Measurements from ENCODE around the gene CMIP. TPM values are rescaled to one million over a fixed set of nuclear protein-coding genes. Genes with fewer than 3 reads are reported as not detected.

CMIP gene
- total RNA-seq, 1 donor from 2014 or later: 72.7 TPM

DNA sequence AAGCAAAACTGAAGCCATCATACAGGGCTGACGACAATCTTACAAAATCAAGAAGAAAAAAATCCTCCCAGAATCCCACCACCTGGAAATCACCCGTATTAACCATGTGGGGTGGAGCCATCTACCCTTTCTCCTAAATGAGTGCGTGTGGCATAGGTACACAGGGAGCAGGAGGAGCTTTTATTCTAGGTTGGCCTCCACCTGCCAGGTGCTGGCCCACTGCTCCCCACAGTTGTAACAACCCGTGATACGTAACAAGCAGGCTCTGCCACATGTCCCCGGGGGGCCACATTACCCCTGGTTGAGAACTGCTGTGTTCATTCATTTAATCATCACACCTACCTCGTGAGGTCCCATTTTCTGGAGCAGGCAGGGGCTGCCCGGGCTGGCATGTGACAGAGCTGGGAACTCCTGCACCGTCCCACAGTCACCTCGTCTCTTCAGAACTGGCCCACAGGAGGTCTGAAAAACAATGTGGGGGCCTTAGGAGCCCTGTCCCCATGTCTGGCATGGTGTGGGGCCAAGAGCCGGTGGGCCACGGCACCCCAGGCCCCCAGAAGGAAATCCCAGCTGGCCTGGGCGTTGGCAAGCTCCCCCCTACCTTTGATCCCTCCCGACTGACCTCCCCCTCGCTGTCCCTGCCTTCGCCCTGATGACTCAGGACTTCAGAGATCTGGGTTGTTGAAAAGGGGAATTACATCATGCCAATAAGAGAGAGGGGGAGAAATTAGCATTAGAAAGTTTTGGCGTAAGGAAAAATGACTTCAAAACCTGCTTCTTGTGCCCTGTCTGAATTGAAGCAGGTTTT is 12.9 kb downstream of the CMIP start:
- intact Hi-C loops (cut with DNase I): no loop called here

DNA sequence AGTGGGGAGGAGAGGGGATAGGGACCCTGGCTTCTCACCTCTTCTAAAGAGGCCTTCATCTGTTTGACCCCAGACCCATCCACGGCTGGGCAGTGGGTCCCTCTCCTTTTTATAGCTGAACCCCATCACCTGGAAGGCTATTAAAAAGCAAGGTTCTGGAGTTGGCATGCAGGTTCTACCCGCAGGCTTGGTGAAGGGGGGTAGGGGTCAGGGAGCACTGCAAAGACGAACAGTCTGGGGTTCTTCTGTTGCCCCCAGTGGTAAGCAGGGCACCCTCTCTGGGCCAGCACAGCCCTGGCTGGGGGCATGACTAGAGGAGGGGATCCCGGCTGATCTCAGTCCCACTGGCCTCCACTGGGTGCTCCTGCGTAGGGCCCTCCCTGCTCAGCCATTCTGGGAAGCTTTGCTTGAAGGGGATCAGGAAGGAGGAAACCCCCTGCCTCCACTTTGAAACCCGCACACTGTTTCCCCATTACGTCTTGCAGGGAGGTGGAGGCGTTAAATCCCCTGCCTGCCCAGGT is 13.6 kb downstream of the CMIP start:
- intact Hi-C loops (cut with DNase I): no loop called here
- ATAC-seq: no peak
- DNase-seq (ENCODE audit: low spot score): no peak

More for the DNA sequence above, 12.9 kb downstream of the CMIP start:
- ATAC-seq: peak; percentile 66
- DNase-seq (ENCODE audit: low spot score): no peak

DNA sequence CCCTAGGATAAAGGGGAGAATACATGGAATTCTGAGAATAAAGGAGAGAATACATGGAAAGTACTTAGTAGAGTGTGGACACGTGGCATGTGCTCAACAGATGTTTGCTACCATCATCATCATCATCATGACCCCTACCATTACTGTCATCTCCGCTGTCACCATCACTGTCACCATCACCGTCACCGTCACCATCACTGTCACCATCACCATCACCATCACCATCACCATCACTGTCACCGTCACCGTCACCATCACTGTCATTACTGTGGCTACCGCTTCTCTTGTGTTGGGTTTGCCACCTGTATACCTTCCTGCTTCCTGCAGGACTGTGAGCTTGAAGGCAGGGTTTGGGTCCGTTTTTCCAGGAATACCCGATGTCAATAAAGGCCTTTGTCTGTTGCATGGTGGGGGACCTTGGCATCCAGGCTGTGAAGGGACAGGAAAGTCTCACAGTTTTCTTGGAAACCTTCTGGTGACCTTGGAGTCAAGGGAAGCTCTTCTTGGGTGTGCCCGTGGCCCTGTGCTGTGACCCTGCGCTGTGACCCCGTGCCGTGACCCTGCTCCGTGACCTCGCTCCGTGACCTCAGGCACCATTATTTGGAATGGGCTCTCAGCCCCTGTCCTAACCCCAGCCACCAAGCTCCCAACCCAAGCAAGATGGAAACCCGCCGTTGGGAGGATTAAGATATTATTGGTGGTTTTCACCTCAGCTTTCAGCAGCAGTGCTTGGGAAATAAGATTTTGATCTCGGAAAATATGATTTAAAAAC is 14.4 kb downstream of the CMIP start:
- intact Hi-C loops (cut with DNase I): no loop called here

DNA sequence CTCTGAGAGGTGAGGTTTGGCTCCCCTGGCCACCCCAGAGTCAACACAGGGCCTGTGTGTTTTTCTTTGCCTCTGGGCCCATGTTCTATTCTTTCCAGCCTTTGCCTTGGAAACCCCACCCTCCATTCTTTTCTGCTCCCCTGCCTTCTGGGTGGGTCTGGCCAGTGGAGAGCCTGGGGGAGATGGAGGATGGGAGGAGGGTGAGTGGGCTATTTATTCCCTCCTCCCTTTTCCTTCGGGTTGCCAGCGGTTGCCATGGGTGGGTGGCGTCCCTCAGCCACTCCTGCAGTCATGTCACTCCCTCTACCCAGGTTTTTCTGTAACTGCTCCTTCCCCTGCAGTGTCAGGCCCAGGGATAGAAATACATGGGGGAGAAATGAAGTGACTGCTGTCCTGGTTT is 15.5 kb downstream of the CMIP start:
- ATAC-seq: no peak
- intact Hi-C loops (cut with DNase I): no loop called here
- no peak for DNase-seq (ENCODE audit: low spot score)

More for the DNA sequence above, 14.4 kb downstream of the CMIP start:
- no peak for ATAC-seq
- DNase-seq (ENCODE audit: low spot score): no peak

DNA sequence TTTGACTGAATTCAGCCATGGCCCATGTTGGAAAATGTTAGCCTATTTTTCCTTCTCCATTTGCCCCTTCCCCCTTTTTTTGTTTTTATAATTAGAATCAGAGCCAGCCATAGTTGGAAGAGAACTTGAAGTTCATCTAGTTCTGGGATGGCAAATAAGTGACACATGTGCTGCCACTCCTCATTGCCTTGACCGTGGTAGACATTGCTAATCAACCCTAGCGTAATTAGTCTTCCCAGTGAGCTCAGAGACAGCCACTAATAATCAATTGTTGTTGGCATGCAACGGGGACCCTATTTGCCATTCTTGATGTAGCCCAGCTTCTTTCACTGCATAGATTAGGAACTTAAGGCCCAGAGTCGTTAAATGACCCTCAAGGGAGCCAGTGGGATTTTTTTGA is 16.6 kb downstream of the CMIP start:
- ATAC-seq (no peak), DNase-seq (ENCODE audit: low spot score) (no peak)
- intact Hi-C loops (cut with DNase I): no loop called here

DNA sequence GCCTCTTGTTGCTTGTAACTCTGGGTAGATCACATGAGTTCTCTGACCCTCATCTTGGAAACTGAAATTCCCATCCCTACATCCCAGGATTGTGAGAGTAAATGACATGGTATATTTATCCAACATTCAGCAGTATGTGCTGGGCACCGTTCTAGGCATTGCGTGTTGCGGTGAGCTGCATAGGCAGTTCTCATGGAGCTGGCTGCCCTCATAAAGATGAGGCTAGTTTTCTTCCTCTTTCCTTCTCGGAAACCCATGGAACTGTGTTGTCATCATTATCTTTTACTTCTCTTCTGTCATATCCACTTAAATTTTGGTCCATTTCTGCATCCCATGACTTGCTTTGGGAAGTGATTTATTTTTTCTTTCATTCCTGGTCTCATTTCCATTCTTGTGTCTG is 17.2 kb downstream of the CMIP start:
- intact Hi-C loops (cut with DNase I): no loop called here
- DNase-seq (ENCODE audit: low spot score) (no peak), ATAC-seq (no peak)

DNA sequence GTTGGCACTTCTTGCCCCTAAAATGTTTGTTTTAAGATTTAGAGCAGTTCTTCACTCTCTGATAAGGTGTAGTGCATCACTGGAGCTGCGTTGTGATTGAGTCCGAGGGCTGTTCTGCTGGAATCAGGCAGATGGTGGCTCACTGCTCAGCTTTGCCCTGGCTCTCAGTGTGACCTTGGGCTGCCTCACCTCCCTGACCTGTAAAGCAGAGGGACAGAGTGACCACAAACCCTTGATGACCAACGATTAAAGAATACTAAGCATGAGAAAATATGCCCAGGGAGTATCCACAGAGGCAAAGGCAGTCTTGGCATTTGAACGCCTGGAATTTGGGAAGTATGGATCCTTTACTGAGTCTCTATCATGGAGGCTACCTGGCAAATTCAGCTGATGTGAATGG is 18.1 kb downstream of the CMIP start:
- intact Hi-C loops (cut with DNase I): no loop called here
- ATAC-seq: no peak
- DNase-seq (ENCODE audit: low spot score): no peak

DNA sequence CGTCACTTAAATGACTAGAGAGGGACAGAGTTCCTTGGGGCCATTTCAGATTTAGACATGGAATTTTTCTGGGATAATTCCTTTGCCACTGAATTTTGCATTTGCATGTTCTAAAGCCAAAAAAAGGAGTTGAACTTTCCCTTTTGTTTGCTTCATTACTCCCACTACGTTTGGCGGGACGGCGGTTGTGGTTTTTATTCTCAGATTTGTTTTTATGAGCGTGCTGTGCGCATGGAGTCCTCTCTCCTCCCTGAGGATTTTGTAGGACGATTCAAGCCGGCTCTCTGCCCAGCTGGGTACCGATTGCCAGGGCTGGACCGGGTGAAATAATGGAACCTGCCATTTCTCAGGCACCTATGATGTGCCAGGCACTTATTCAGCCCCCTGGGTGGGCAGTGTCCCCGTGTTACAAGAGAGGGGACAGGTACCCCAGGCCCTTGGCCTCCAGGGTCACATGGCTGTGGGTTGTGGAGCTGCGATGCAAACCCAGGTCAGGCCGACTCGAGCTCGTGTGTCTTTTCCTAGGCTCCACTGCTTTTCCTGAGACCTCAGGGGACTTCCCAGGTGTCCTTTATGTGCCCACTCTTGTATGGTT is 18.8 kb downstream of the CMIP start:
- DNase-seq (ENCODE audit: low spot score): no peak
- ATAC-seq: peak; percentile 23
- intact Hi-C loops (cut with DNase I): no loop called here

DNA sequence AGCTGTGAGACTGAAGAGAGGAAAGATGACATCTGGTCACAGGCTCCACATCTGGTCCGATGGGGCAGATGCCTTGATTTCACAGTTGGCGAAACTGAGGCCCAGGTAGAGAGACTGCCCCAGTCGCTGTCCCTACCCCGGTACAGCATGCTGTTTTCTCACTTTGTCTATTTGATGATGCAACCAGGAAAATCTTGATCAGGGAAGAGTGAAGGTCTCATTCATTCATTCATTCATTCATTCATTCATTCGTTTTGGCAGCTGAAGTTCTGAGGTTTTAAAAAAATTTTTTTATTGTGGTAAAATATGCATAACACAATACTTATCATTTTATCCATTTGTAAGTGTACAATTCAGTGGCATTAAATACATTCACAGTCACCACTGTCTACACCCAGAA is 19.7 kb downstream of the CMIP start:
- intact Hi-C loops (cut with DNase I): no loop called here
- DNase-seq (ENCODE audit: low spot score) (no peak), ATAC-seq (no peak)

DNA sequence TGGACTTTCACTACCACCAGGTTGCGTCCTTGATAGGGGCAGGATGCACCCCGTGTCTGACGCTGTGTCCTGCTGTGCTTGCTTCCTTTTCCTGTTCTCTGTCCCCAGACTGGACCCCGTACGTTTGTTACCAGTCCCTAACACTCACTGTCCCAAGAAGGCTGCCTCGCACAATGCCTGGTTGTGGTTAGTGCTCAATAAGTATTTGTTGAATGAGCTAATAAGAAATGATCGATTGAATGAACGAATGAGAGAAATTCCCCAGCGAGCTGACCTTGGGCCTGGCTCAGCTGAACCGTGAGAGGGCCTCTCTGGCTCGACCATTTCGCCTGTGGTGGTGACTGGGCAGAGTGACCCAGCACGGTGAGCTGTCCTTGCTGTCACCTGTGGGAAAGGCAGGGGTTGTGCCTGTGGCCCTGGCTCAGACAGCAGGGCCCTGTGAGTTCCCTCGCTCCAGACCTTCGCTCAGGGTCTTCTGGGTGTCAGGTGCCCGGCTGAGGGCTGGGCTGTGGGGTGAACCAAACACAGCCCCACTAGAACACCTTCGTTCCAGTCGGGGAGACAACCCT is 20.9 kb downstream of the CMIP start:
- DNase-seq (ENCODE audit: low spot score): no peak
- ATAC-seq: no peak
- intact Hi-C loops (cut with DNase I): no loop called here

DNA sequence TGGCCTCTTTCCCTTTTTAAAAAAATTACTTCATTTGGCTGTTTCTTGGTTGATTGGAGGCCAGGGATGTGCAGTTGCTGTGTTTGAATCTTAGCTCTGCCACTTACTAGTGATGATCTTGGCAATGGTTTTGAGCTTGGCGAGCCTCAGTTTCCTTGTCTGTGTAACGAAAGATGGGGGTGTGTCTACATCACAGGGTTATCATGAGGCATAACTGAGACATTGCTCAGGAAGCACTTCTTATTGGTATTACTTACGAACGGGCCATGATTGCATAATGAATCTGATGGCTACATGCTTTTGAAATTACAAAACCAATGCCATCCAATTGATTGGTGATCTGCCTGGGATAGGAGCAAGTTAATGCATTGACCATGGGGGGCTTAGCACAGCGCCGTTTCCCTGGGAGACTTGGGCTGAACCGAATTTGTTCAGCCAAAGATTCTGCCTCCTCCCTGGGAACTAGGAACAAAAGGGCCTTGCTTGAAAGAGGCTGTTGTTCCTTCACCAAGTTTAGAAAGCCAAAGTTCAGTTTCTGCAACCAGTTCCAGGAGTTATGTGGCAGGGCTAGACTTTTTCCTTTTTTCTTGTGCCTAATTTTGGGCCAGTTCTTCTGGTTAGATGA is 21.9 kb downstream of the CMIP start:
- ATAC-seq (peak; percentile 72), DNase-seq (ENCODE audit: low spot score) (no peak)
- intact Hi-C loops (cut with DNase I): no loop called here

DNA sequence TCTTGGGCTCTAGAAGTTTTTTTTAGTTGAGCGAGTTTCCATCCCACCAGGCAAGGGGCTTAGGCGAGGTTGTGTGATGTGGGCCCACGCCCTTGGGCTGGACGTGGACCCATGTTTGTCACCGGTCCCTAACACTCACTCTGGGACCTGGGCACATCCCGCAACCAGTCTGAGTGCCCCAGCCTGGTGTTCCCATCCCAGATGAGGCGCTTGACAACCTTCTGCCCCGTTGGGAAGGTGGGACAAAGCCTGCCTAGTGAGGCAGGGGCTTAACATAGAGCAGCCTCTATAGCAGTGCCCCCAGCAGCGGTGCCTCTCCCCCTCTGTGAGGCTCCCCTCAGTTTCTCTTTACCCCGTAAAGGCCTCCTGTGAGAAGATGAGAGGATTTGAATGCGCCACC is 22.5 kb downstream of the CMIP start:
- ATAC-seq: no peak
- intact Hi-C loops (cut with DNase I): no loop called here
- no peak for DNase-seq (ENCODE audit: low spot score)

DNA sequence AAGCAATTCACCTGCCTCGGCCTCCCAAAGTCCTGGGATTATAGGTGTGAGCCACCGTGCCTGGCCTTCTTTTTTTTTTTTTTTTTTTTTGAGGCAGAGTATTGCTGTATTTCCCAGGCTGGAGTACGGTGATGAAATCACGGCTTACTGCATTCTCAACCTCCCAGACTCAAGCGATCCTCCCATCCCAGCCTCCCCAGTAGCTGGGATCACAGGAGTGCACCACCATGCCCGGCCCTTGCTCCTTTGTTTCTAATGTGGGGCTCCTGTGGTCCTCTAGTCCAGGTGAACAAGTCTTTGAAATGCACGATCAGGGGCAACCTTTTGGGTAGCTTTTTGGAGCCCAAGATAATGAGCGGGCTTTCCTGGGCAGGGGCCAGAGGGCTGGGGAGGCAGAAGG is 23.2 kb downstream of the CMIP start:
- intact Hi-C loops (cut with DNase I): no loop called here
- DNase-seq (ENCODE audit: low spot score) (no peak), ATAC-seq (no peak)

DNA sequence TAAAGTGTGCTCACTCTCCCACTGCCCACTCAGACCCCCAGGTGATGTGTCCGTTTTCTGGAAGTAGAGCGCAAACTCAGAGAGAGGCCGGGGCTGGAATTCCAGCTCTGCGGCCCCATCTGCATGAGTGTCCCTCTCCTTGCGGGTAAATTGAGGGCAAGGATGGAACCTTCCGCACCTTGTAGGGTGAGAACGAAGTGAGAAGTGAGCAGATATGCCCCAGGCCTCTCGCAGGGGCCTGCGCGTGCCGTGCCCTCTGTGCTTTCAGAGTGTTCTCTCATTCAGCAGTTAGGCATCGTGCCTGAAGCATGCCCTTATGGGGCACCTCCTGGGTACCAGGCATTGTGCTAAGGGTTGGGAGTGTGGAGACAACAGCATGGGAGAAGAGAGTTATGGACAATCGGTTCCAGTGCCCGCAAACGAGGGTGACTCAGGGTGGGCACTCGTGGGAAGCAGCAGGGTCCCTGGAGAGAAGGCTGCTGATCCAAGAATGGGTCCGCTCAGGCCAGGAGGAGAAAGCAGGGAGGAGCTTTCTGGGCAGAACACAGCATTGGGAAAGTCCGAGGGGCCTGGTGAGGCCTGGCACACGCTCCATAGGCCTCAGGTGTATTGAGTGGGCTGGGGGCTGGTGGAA is 23.8 kb downstream of the CMIP start:
- intact Hi-C loops (cut with DNase I): no loop called here
- DNase-seq (ENCODE audit: low spot score) (no peak), ATAC-seq (no peak)

DNA sequence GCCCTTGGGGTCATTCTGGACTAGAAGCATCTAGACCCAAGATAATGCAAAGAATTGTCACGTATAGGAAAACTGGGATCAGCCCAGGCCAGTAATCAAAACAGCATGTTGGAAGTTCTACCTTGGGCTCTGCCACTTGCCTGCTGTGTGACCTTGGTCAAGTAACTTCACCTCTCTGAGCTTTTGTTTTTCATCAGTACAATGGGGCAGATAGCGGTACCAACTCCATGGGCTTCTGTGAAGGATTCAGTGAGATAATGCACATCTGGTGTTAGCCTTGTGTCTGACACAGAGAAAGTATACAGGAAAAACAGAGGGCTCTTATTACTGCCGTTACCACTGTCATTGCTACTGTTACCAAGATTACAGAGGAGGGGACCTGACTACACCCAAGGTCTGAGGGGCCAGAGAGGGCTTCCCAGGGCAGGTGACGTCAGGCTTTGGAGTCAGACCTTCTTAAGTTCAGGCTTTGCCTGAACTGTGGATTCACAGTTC is 24.6 kb downstream of the CMIP start:
- ATAC-seq (no peak), DNase-seq (ENCODE audit: low spot score) (no peak)
- intact Hi-C loops (cut with DNase I): no loop called here

DNA sequence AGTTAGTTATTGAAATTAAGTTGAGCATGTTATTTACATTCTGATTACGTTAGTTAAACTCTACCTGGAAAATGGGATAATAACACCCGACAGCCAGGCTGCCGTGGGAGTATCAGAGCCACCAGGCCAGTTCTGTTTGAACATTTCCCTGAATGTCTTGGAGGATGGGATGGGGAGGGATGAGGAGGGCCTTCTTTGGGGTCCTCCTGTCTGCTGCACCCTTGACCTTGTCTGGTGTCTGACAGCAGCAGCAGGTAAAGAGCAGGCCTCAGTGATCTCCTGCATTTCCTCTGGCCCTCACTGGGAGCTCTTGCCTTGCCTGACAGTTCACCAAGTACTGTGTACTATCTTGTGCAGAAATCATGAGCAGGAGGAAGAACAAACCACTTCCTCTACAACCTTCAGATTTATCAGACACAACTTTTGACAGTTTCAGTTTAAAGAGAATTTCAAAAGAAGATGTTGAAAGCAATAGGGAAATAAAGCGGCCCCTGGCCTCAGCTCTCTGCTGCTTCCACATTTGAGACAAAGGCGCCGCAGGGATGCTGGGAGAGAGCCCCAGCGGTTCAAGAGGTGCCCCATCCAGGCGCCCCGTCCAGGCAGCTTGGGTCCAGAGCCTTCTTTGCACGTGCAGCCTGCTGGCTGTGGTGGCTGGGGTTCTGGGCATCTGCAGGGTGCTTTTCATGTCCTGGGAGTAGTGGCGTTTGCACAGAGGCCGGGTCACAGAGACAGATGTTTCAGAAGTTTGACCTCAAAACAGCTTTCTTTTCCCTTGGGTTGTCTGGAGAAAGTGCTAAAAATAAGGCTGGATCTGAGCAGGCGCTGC is 25.3 kb downstream of the CMIP start:
- intact Hi-C loops (cut with DNase I): no loop called here
- DNase-seq (ENCODE audit: low spot score) (no peak), ATAC-seq (peak; percentile 11)

DNA sequence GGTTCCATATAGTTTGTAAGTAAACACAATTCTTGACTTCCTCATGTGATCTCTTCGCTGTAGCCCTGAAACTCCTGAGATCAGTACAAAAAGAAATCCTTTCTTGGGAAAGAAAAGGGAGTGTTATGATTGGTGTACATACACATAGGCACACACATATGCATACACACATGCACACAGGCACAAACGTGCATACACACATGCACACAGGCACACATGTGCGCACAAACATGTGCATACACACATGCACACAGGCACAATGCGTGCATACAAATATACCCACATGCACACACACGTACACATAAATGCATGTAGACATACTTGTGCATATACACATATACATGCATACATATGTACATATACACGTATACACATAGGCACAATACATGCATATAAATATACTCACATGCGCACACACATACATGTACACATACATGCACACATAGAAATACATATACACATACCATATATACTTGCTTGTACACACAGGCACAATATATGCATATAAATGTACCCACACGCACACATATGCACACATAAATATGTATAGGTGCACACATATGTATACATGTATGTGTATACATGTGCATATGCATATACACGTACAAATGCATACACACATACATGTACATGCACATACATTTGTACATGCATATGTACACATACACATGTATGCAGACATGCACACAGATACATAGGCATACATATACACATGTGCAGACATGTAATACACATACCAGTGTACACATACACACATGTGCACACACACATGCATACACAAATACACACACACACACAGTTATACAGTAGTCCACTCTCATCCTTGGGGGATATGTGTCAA is 26.4 kb downstream of the CMIP start:
- intact Hi-C loops (cut with DNase I): no loop called here
- ATAC-seq: no peak
- DNase-seq (ENCODE audit: low spot score): no peak
